K562 (cell line): ENCODE data around the gene PGR. TPM values are rescaled to one million over a fixed set of nuclear protein-coding genes. Genes with fewer than 3 reads are reported as not detected.
A peak's percentile ranks its signal among the peaks of the same experiment; 100 is the strongest.

Source experiments
- CHD4 ChIP-seq: fragments of 200-600 bp; sonication (generic); IDR thresholded peaks from 3 replicates; pipeline ENCODE4 v1.6.1; 2012; ENCODE audit warnings: low read depth, mild to moderate bottlenecking, mixed read lengths, low read length, inconsistent platforms; ENCODE audit not compliant: insufficient read depth, insufficient replicate concordance, poor library complexity, severe bottlenecking
- COPS2 ChIP-seq: fragments of 450-650 bp; conservative IDR thresholded peaks from 2 replicates; pipeline ENCODE4 v1.6.1; 2016; ENCODE audit warnings: mild to moderate bottlenecking, moderate library complexity
- ELF1 ChIP-seq: fragments of 200-800 bp; sonication (Bioruptor generic); IDR thresholded peaks from 2 replicates; pipeline ENCODE4 v1.6.1; 2016; ENCODE audit warnings: missing genetic modification characterization, missing compliant biosample characterization
- ESRRA ChIP-seq: fragments of 450-650 bp; IDR thresholded peaks from 2 replicates; pipeline ENCODE4 v1.6.1; 2014; ENCODE audit warnings: low read depth, mild to moderate bottlenecking, moderate library complexity, borderline replicate concordance
- HDAC2 ChIP-seq: fragments of 450-650 bp; IDR thresholded peaks from 2 replicates; pipeline ENCODE4 v1.6.1; 2016; ENCODE audit warnings: mild to moderate bottlenecking
- HMG20A ChIP-seq: fragments of 450-650 bp; formaldehyde crosslinking; conservative IDR thresholded peaks from 2 replicates; pipeline ENCODE4 v1.4.0; 2020; ENCODE audit warnings: mild to moderate bottlenecking, mixed read lengths
- NFE2L1 ChIP-seq: fragments of 450-650 bp; IDR thresholded peaks from 2 replicates; pipeline ENCODE4 v1.6.1; 2016; ENCODE audit warnings: missing genetic modification characterization, low read depth, mild to moderate bottlenecking, missing compliant biosample characterization, moderate library complexity, borderline replicate concordance
- NR2C2 ChIP-seq, 2 experiments: fragments of 200-800 bp in 1 of 2; sonication (Bioruptor generic) in 1 of 2; sonication (generic) in 1 of 2; formaldehyde crosslinking in 1 of 2; IDR thresholded peaks; 2 replicates each; pipeline versions ENCODE4 v1.6.1 to v1.8.0; 2016 to 2022; ENCODE audit warnings: mild to moderate bottlenecking in 1 of 2, missing compliant biosample characterization in 1 of 2, missing genetic modification characterization in 1 of 2, missing genetic modification reagents in 1 of 2
- NR3C1 ChIP-seq: sonication (generic); formaldehyde crosslinking; IDR thresholded peaks from 2 replicates; pipeline ENCODE4 v1.8.1; 2022; ENCODE audit warnings: missing genetic modification reagents
- PCBP1 ChIP-seq: fragments of 200-400 bp; formaldehyde crosslinking; IDR thresholded peaks from 2 replicates; pipeline ENCODE4 v1.6.1; 2018; ENCODE audit warnings: mild to moderate bottlenecking, low read depth, low read length; ENCODE audit not compliant: poor library complexity, severe bottlenecking
- POLR2AphosphoS5 ChIP-seq: IDR thresholded peaks from 2 replicates; pipeline ENCODE4 v1.6.1; 2011; ENCODE audit warnings: mild to moderate bottlenecking, low read depth, low read length, moderate library complexity; ENCODE audit not compliant: control insufficient read depth, insufficient read depth
- PPARD ChIP-seq: fragments of 250-450 bp; sonication (Bioruptor Pico); IDR thresholded peaks from 2 replicates; pipeline ENCODE4 v1.8.0; 2022; ENCODE audit warnings: inconsistent platforms, mild to moderate bottlenecking, moderate library complexity
- SRSF1 ChIP-seq: fragments of 200-400 bp; formaldehyde crosslinking; IDR thresholded peaks from 2 replicates; pipeline ENCODE4 v1.6.1; 2017; ENCODE audit warnings: mild to moderate bottlenecking, low read depth, low read length, moderate library complexity
- ZC3H4 ChIP-seq: sonication (generic); formaldehyde crosslinking; IDR thresholded peaks from 2 replicates; pipeline ENCODE4 v1.9.0; 2021; ENCODE audit warnings: missing genetic modification reagents, borderline replicate concordance
- ZNF274 ChIP-seq: IDR thresholded peaks from 2 replicates; pipeline ENCODE4 v1.6.1; 2011; ENCODE audit warnings: low read depth, mild to moderate bottlenecking, low read length, moderate library complexity, borderline replicate concordance
- ZNF445 ChIP-seq: fragments of 250-450 bp; sonication (Bioruptor Pico); IDR thresholded peaks from 2 replicates; pipeline ENCODE4 v1.4.0; 2020; ENCODE audit warnings: low read depth, mild to moderate bottlenecking, moderate library complexity
- ZNF561 ChIP-seq: fragments of 450-650 bp; formaldehyde crosslinking; conservative IDR thresholded peaks from 2 replicates; pipeline ENCODE4 v1.4.0; 2020; ENCODE audit warnings: mild to moderate bottlenecking, moderate library complexity
- ZNF79 ChIP-seq: fragments of 250-450 bp; sonication (Bioruptor Pico); IDR thresholded peaks from 2 replicates; pipeline ENCODE4 v1.4.0; 2020; ENCODE audit warnings: low read depth, mild to moderate bottlenecking, moderate library complexity
- polyA plus RNA-seq, 8 experiments: library from polyadenylated mRNA; depleted of rRNA in 4 of 8; stranded (reverse) in 5 of 8; unstranded in 3 of 8; fragments of >200 nt; fragmentation: Nextera tagmentation in 2 of 8; fragmentation: Illumina TruSeq in 1 of 8; extraction: Ambion mirVana in 2 of 8; extraction: Trizol in 1 of 8; gene quantifications; 2 replicates each; pipeline versions ENCODE4 v1.2.1 to v1.2.3, GENCODE V29; 2011 to 2014; ENCODE audit warnings: inconsistent platforms in 1 of 8, missing spikeins in 1 of 8
- total RNA-seq, 7 experiments: library from RNA; depleted of rRNA in 6 of 7; stranded (reverse); fragments of >200 nt in 6 of 7; fragmentation: Illumina TruSeq in 2 of 7; extraction: Trizol in 2 of 7; gene quantifications; 2 replicates each; pipeline versions ENCODE4 v1.2.1 to v1.2.3, GENCODE V29; 2011 to 2021; ENCODE audit warnings: low replicate concordance in 1 of 7
- TF ChIP-seq, protein P1 (sequence below): sonication (generic); formaldehyde crosslinking; IDR thresholded peaks from 2 replicates; pipeline ENCODE4 v1.8.1; 2023; ENCODE audit warnings: mild to moderate bottlenecking, missing genetic modification reagents, moderate library complexity
- TF ChIP-seq, protein P2 (sequence below): fragments of 250-450 bp; sonication (Bioruptor Pico); IDR thresholded peaks from 2 replicates; pipeline ENCODE4 v1.6.1; 2021; ENCODE audit warnings: mild to moderate bottlenecking
- TF ChIP-seq, protein P3 (sequence below): fragments of 250-450 bp; sonication (Bioruptor Pico); IDR thresholded peaks from 2 replicates; pipeline ENCODE4 v1.8.0; 2022; ENCODE audit warnings: inconsistent platforms
- TF ChIP-seq, protein P4 (sequence below): sonication (generic); formaldehyde crosslinking; IDR thresholded peaks from 2 replicates; pipeline ENCODE4 v1.8.1; 2023; ENCODE audit warnings: mild to moderate bottlenecking, missing genetic modification reagents

Gene PGR
- total and polyA plus RNA-seq, 9 of the 15 experiments (the other 6 are each of a cell fraction or from before 2014, with no cell fraction given), result 0.43 to 2.4 (median 1.3) TPM

DNA sequence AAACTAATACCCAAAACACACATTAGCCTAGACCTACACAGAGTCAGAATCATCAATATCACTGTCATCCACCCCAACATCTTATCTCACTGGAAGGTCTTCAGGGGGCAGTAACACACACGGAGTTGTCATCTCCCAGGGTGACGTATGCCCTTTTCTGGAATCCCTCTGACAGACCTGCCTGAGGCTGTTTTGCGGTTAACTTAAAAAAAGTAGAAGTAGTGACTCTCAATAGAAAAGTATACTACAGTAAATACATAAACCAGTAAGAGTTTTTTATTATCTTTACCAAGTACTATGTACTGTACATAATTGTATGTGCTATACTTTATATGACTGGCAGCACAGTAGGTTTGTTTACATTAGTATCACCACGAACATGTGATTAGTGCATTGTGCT lies 80.5 kb downstream of the PGR start (continued):
- no peak for TF ChIP-seq COPS2
- TF ChIP-seq NR3C1, result no peak
- TF ChIP-seq NR2C2 (CRISPR knock-in tag; IDR thresholded peaks at IDR 0.05), result no peak
- TF ChIP-seq NR2C2 (tag; IDR thresholded peaks at IDR 0.05), result no peak
- TF ChIP-seq SRSF1, result no peak
- no peak for TF ChIP-seq ZC3H4 (CRISPR knock-in tag)
- TF ChIP-seq ZNF274, result no peak
- TF ChIP-seq HDAC2, result no peak
- TF ChIP-seq HMG20A (CRISPR knock-in tag), result no peak
- TF ChIP-seq ZNF561 (CRISPR knock-in tag), result no peak
- TF ChIP-seq, protein P1, sequence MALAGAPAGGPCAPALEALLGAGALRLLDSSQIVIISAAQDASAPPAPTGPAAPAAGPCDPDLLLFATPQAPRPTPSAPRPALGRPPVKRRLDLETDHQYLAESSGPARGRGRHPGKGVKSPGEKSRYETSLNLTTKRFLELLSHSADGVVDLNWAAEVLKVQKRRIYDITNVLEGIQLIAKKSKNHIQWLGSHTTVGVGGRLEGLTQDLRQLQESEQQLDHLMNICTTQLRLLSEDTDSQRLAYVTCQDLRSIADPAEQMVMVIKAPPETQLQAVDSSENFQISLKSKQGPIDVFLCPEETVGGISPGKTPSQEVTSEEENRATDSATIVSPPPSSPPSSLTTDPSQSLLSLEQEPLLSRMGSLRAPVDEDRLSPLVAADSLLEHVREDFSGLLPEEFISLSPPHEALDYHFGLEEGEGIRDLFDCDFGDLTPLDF (CRISPR knock-in tag), result no peak
- TF ChIP-seq PCBP1, result no peak
- TF ChIP-seq CHD4, result no peak
- peak; percentile 36; the same call in 1 of the 2 replicates for TF ChIP-seq ESRRA
- no peak for TF ChIP-seq NFE2L1 (tag)
- no peak for TF ChIP-seq ZNF445
- no peak for TF ChIP-seq ZNF79 (CRISPR knock-in tag)
- TF ChIP-seq, protein P2, sequence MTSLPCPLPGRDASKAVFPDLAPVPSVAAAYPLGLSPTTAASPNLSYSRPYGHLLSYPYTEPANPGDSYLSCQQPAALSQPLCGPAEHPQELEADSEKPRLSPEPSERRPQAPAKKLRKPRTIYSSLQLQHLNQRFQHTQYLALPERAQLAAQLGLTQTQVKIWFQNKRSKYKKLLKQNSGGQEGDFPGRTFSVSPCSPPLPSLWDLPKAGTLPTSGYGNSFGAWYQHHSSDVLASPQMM (CRISPR knock-in tag), result no peak
- TF ChIP-seq ELF1 (tag), result no peak
- TF ChIP-seq, protein P3, sequence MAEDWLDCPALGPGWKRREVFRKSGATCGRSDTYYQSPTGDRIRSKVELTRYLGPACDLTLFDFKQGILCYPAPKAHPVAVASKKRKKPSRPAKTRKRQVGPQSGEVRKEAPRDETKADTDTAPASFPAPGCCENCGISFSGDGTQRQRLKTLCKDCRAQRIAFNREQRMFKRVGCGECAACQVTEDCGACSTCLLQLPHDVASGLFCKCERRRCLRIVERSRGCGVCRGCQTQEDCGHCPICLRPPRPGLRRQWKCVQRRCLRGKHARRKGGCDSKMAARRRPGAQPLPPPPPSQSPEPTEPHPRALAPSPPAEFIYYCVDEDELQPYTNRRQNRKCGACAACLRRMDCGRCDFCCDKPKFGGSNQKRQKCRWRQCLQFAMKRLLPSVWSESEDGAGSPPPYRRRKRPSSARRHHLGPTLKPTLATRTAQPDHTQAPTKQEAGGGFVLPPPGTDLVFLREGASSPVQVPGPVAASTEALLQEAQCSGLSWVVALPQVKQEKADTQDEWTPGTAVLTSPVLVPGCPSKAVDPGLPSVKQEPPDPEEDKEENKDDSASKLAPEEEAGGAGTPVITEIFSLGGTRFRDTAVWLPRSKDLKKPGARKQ (CRISPR knock-in tag), result no peak
- no peak for TF ChIP-seq POLR2AphosphoS5
- TF ChIP-seq PPARD (CRISPR knock-in tag), result no peak
- TF ChIP-seq, protein P4, sequence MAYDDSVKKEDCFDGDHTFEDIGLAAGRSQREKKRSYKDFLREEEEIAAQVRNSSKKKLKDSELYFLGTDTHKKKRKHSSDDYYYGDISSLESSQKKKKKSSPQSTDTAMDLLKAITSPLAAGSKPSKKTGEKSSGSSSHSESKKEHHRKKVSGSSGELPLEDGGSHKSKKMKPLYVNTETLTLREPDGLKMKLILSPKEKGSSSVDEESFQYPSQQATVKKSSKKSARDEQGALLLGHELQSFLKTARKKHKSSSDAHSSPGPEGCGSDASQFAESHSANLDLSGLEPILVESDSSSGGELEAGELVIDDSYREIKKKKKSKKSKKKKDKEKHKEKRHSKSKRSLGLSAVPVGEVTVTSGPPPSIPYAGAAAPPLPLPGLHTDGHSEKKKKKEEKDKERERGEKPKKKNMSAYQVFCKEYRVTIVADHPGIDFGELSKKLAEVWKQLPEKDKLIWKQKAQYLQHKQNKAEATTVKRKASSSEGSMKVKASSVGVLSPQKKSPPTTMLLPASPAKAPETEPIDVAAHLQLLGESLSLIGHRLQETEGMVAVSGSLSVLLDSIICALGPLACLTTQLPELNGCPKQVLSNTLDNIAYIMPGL, result no peak
